ENCODE measurements around the gene TMED6.
"Not testable (repeated sequence)": the region's sequence is repeated elsewhere in the genome, so short reads cannot be mapped to it uniquely, and the experiment has no call there.

The TMED6 gene

GRCh38 chr16:69351309-69352027 lies at the start of gene TMED6:
TSS of gene TMED6 (minus strand) at chr16:69351786. CDS start at chr16:69351753, 33 bp downstream.
- DNase-seq = no peak

- no peak for DNase-seq
Observed at GRCh38 chr16:69399361-69399760, 47.8 kb upstream of the TMED6 start.

- no peak for DNase-seq
Observed at GRCh38 chr16:69397821-69398521, 46.4 kb upstream of the TMED6 start.

GRCh38 chr16:69396187-69397061 lies 44.8 kb upstream of the TMED6 start:
- DNase-seq = peak; percentile 32

GRCh38 chr16:69395859-69396186 lies 44.2 kb upstream of the TMED6 start:
- no peak for DNase-seq

- no peak for DNase-seq
Observed at GRCh38 chr16:69393898-69394849, 42.6 kb upstream of the TMED6 start.

- DNase-seq = no peak
Observed at GRCh38 chr16:69386596-69386995, 35.0 kb upstream of the TMED6 start.

GRCh38 chr16:69384974-69385373 lies 33.4 kb upstream of the TMED6 start:
- no peak for DNase-seq

GRCh38 chr16:69382421-69382820 lies 30.8 kb upstream of the TMED6 start:
- DNase-seq = no peak

GRCh38 chr16:69381231-69381630 lies 29.6 kb upstream of the TMED6 start:
- DNase-seq = no peak

- no peak for DNase-seq
Observed at GRCh38 chr16:69378760-69379159, 27.2 kb upstream of the TMED6 start.

- DNase-seq = no peak
Observed at GRCh38 chr16:69378036-69378435, 26.4 kb upstream of the TMED6 start.

GRCh38 chr16:69376393-69377059 lies 24.9 kb upstream of the TMED6 start:
- DNase-seq = no peak

GRCh38 chr16:69373019-69373418 lies 21.4 kb upstream of the TMED6 start:
- no peak for DNase-seq

- no peak for DNase-seq
Observed at GRCh38 chr16:69371564-69371963, 20.0 kb upstream of the TMED6 start.

GRCh38 chr16:69368866-69369265 lies 17.3 kb upstream of the TMED6 start:
- no peak for DNase-seq

GRCh38 chr16:69367980-69368379 lies 16.4 kb upstream of the TMED6 start:
- DNase-seq = no peak

GRCh38 chr16:69366431-69366830 lies 14.8 kb upstream of the TMED6 start:
- DNase-seq = no peak

GRCh38 chr16:69365901-69366300 lies 14.3 kb upstream of the TMED6 start:
- no peak for DNase-seq

- no peak for DNase-seq
Observed at GRCh38 chr16:69364088-69364487, 12.5 kb upstream of the TMED6 start.

GRCh38 chr16:69363281-69363717 lies 11.7 kb upstream of the TMED6 start:
- no peak for DNase-seq

GRCh38 chr16:69360070-69360469 lies 8.5 kb upstream of the TMED6 start:
- DNase-seq = not testable (repeated sequence)

Measured in DMS79 (cell line).